Measurements from ENCODE around the gene FOXA3. TPM values are rescaled to one million over a fixed set of nuclear protein-coding genes. Genes with fewer than 3 reads are reported as not detected.

Gene FOXA3
- total and polyA plus RNA-seq, 10 of the 15 experiments (the other 5 are each of a cell fraction or from before 2014, with no cell fraction given) = 0.04 to 0.83 (median 0.11) TPM; not detected in 5

GRCh38 chr19:45834970-45835369, 29.2 kb upstream of the FOXA3 start (continued):
- no peak for TF ChIP-seq TCF3 (IDR thresholded peaks at IDR 0.05; ENCODE audit: borderline replicate concordance, insufficient read depth, low read depth, low read length)
- no peak for TF ChIP-seq ATF3 (IDR thresholded peaks at IDR 0.05; ENCODE audit: borderline replicate concordance, extremely low read depth, low read depth, low read length)

GRCh38 chr19:45842198-45842597, 21.9 kb upstream of the FOXA3 start:
- ChIA-PET RAD21 (ENCODE audit: unreplicated experiment) (no interaction called here), POLR2A (no interaction called here), SMC1A (ENCODE audit: uncharacterized antibody, unreplicated experiment) (no interaction called here), CTCF (no interaction called here)
- ATAC-seq (no peak), FAIRE-seq (no peak), DNase-seq (ENCODE audit: low read depth, low spot score) (no peak)
- Histone ChIP-seq H3K9ac (ENCODE audit: control insufficient read depth, insufficient read depth, low read length) (no peak overlapping the region), H3K4me1 (ENCODE audit: control insufficient read depth, insufficient read depth, low read length) (no peaks in the 10 kb centered on the region), H3K4me2 (ENCODE audit: control insufficient read depth, insufficient read depth) (no peak overlapping the region), H3K36me3 (ENCODE audit: control insufficient read depth in 2 of 2, insufficient read depth in 2 of 2, low read length in 1 of 2) (peaks cover 22 to 31% of the 10 kb centered on the region in 2 experiments), H3K27ac (ENCODE audit: control insufficient read depth, insufficient read depth) (no peak overlapping the region), H3K27me3 (replicated peaks in 1 of 2; ENCODE audit: control insufficient read depth in 2 of 2, insufficient read depth in 2 of 2, low read length in 1 of 2) (no peaks in the 10 kb centered on the region), H3K9me3 (replicated peaks; ENCODE audit: control insufficient read depth, insufficient read depth, low read length) (no peaks in the 10 kb centered on the region; the same call in 2 of the 3 replicates), H3K4me3 (no peak overlapping the region), H3K79me2 (ENCODE audit: control insufficient read depth, insufficient read depth, low read length) (no peaks in the 10 kb centered on the region), H4K20me1 (ENCODE audit: control insufficient read depth, insufficient read depth) (no peaks in the 10 kb centered on the region), H2AFZ (ENCODE audit: control insufficient read depth, low read depth, low read length) (no peak overlapping the region)
- intact Hi-C loops (cut with micrococcal nuclease; ENCODE audit: unreplicated experiment) (no loop called here), in situ Hi-C loops (cut with MboI) (no loop called here)
- 99% methylated on average over 14 of the region's 14 CpGs for WGBS (ENCODE audit: insufficient coverage, insufficient replicate concordance, low lambda C conversion rate, missing lambda C conversion rate)
- no TSS peak for BruUV-seq (replicated peaks)
- TF ChIP-seq RCOR1 (conservative IDR thresholded peaks at IDR 0.05; ENCODE audit: low read depth, low read length) (no peak), SMARCA5 (IDR thresholded peaks at IDR 0.05) (no peak), REST (IDR thresholded peaks at IDR 0.05; ENCODE audit: low read depth, low read length) (no peak), E2F4 (IDR thresholded peaks at IDR 0.05; ENCODE audit: low read depth, low read length) (no peak), SPI1 (IDR thresholded peaks at IDR 0.05; ENCODE audit: borderline replicate concordance, insufficient read depth, low read depth, low read length) (no peak), SRF (IDR thresholded peaks at IDR 0.05; ENCODE audit: low read depth in 2 of 2, low read length in 2 of 2) (no peak), BHLHE40 (IDR thresholded peaks at IDR 0.05; ENCODE audit: borderline replicate concordance in 1 of 2, low read depth in 2 of 2, low read length in 1 of 2) (no peak), SUPT20H (IDR thresholded peaks at IDR 0.05; ENCODE audit: borderline replicate concordance, control insufficient read depth, low read depth, low read length) (no peak), ZBTB4 (CRISPR knock-in tag; IDR thresholded peaks at IDR 0.05) (no peak)

All from GM12878 (cell line).